ENCODE results near the gene POLA1. TPM values are rescaled to one million over a fixed set of nuclear protein-coding genes. Genes with fewer than 3 reads are reported as not detected.

The POLA1 gene
- total RNA-seq, 4 donors from 2014 or later = 9.4 to 15.7 (median 10.0) TPM

- 91% methylated on average over 2 of the region's 2 CpGs for WGBS
- Histone ChIP-seq H3K27ac (replicated peaks in 1 of 4) (no peak overlapping the region), H3K36me3 (no peaks in the 10 kb centered on the region), H3K9me3 (no peaks in the 10 kb centered on the region), H3K4me3 (no peak overlapping the region), H3K4me1 (no peaks in the 10 kb centered on the region), H3K27me3 (no peaks in the 10 kb centered on the region)
- intact Hi-C loops (cut with DNase I) = no loop called here
- TF ChIP-seq POLR2A (IDR thresholded peaks at IDR 0.05; ENCODE audit: low read depth) (no peak), EP300 (IDR thresholded peaks at IDR 0.05) (no peak), POLR2AphosphoS5 (IDR thresholded peaks at IDR 0.05) (no peak)
- TF ChIP-seq, protein P1, sequence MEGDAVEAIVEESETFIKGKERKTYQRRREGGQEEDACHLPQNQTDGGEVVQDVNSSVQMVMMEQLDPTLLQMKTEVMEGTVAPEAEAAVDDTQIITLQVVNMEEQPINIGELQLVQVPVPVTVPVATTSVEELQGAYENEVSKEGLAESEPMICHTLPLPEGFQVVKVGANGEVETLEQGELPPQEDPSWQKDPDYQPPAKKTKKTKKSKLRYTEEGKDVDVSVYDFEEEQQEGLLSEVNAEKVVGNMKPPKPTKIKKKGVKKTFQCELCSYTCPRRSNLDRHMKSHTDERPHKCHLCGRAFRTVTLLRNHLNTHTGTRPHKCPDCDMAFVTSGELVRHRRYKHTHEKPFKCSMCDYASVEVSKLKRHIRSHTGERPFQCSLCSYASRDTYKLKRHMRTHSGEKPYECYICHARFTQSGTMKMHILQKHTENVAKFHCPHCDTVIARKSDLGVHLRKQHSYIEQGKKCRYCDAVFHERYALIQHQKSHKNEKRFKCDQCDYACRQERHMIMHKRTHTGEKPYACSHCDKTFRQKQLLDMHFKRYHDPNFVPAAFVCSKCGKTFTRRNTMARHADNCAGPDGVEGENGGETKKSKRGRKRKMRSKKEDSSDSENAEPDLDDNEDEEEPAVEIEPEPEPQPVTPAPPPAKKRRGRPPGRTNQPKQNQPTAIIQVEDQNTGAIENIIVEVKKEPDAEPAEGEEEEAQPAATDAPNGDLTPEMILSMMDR (IDR thresholded peaks at IDR 0.05) = no peak
- no peak for DNase-seq (ENCODE audit: extremely low spot score)
These were observed 231.7 kb downstream of the POLA1 start for GRCh38 chrX:24925430-24925829.

DNA sequence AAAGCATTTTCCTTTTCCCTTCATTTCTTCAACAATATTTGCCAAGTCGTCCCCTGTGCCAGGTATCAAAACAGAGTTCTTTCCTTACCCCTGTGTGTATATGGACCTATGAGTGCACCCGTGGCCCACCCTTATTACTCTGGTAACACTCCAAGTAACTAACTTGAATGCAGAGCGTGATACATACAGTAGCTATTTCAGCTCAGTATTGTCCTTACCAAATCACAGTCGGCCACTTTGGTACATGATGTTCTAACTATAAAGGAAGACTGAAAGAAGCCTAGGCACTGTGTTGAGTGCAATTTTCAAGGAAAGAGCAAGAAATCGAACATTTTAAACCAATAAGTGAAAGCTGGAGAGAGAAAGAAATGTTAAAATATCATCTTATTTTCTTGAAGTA lies 233.7 kb downstream of the POLA1 start:
- no peak overlapping the region for H3K27ac ChIP-seq (replicated peaks in 1 of 4)
- no peaks in the 10 kb centered on the region for H3K4me1 ChIP-seq
- H3K36me3 ChIP-seq = no peaks in the 10 kb centered on the region
- no peak overlapping the region for H3K4me3 ChIP-seq
- H3K27me3 ChIP-seq = no peaks in the 10 kb centered on the region
- intact Hi-C loops (cut with DNase I) = no loop called here
- H3K9me3 ChIP-seq = no peaks in the 10 kb centered on the region
- no peak for DNase-seq (ENCODE audit: extremely low spot score)
- TF ChIP-seq POLR2A (IDR thresholded peaks at IDR 0.05; ENCODE audit: low read depth) = no peak
- WGBS = 81% methylated on average over 5 of the region's 5 CpGs

DNA sequence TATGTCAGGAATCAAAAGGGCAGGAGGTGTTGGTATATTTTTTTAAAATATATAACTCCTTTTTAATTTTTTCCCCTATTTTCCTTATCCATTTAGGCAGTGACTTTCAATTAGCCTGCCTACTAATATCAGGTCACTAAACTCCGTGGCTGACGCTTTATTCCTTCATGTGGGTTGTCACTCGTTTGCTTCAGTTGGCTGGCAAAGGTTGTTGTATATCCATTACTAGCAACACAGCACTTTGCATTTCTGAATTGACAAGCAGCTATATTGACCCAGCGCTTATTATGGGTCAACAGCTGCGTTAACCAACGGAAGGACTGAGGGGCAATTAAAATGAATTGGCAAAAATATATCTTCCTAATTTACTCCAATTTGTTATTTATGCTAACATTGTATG lies 234.4 kb downstream of the POLA1 start:
- TF ChIP-seq POLR2AphosphoS5 (IDR thresholded peaks at IDR 0.05) = no peak
- TF ChIP-seq POLR2A (IDR thresholded peaks at IDR 0.05; ENCODE audit: low read depth) = no peak
- TF ChIP-seq EP300 (IDR thresholded peaks at IDR 0.05) = no peak
- TF ChIP-seq, protein P1 (IDR thresholded peaks at IDR 0.05) = no peak
- 80% methylated on average over 6 of the region's 6 CpGs for WGBS
- Histone ChIP-seq H3K4me1 (no peaks in the 10 kb centered on the region), H3K4me3 (no peak overlapping the region), H3K27ac (replicated peaks in 1 of 4) (no peak overlapping the region), H3K9me3 (no peaks in the 10 kb centered on the region), H3K36me3 (no peaks in the 10 kb centered on the region), H3K27me3 (no peaks in the 10 kb centered on the region)
- DNase-seq (ENCODE audit: extremely low spot score) = no peak
- intact Hi-C loops (cut with DNase I) = no loop called here

DNA sequence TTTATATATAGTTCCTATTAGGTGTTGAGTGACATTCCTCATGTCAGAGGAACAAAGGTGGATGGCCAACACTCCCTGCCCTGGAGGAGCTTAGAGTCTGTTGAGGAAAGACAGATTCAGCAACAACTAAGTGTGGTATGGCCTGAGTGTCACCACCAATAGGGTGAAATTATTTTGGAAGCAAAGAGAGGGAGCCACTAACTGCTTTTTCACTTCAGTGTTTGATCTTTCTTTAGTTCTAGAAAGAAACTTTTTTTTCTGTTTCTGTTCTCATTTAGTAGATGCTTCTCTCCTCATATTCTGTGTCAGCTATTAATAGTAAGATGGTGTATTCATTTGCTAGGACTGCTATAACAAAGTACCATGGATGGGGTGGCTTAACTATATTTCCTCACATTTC lies 240.6 kb downstream of the POLA1 start:
- H3K27me3 ChIP-seq = no peaks in the 10 kb centered on the region
- H3K4me3 ChIP-seq = no peak overlapping the region
- H3K36me3 ChIP-seq = no peaks in the 10 kb centered on the region
- TF ChIP-seq EP300 (IDR thresholded peaks at IDR 0.05) = no peak
- TF ChIP-seq POLR2AphosphoS5 (IDR thresholded peaks at IDR 0.05) = no peak
- no peak for TF ChIP-seq POLR2A (IDR thresholded peaks at IDR 0.05; ENCODE audit: low read depth)
- TF ChIP-seq, protein P1 (IDR thresholded peaks at IDR 0.05) = no peak
- H3K27ac ChIP-seq (replicated peaks in 1 of 4) = no peak overlapping the region
- H3K9me3 ChIP-seq = no peaks in the 10 kb centered on the region
- H3K4me1 ChIP-seq = no peaks in the 10 kb centered on the region
- no peak for DNase-seq (ENCODE audit: extremely low spot score)
- intact Hi-C loops (cut with DNase I) = no loop called here

DNA sequence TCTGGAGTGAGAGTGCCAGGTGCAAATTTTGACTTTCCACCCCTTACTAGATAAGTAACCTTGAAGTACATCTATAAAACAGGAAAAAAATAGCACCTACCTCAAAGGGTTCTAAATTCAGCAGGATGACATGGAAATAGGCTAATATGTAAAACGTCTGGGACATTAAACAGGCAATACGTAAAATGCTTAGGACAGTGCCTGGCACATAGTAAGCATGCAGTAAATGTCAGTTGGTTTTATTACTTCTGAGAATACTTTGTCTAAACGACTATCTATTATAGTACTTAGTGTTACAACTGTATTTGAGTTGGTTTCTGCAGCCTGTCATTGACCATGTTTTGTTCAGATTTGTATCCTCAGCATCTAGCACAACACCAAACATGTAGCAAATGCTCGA lies 251.3 kb downstream of the POLA1 start:
- H3K9me3 ChIP-seq = no peaks in the 10 kb centered on the region
- intact Hi-C loops (cut with DNase I) = no loop called here
- H3K27me3 ChIP-seq = no peaks in the 10 kb centered on the region
- no peak for DNase-seq (ENCODE audit: extremely low spot score)
- H3K36me3 ChIP-seq = no peaks in the 10 kb centered on the region
- H3K4me3 ChIP-seq = no peak overlapping the region
- TF ChIP-seq, protein P1 (IDR thresholded peaks at IDR 0.05) = no peak
- TF ChIP-seq POLR2AphosphoS5 (IDR thresholded peaks at IDR 0.05) (no peak), POLR2A (IDR thresholded peaks at IDR 0.05; ENCODE audit: low read depth) (no peak), EP300 (IDR thresholded peaks at IDR 0.05) (no peak)
- H3K27ac ChIP-seq (replicated peaks in 1 of 4) = no peak overlapping the region
- 69% methylated on average over 4 of the region's 4 CpGs for WGBS
- H3K4me1 ChIP-seq = no peaks in the 10 kb centered on the region
